CD14-positive monocyte (primary cell): Measurements from ENCODE around the gene CACNA2D1. TPM values are rescaled to one million over a fixed set of nuclear protein-coding genes. Genes with fewer than 3 reads are reported as not detected.

ENCODE experiments used
- DNase-seq, 3 donors: peaks; one replicate each; pipeline ENCODE4 v3.0.0-alpha.2; 2011 to 2022
- H2AFZ ChIP-seq: 2 replicates; pipeline ENCODE4 v1.6.0; 2012; ENCODE audit warnings: mild to moderate bottlenecking, low read depth, low read length, inconsistent platforms; ENCODE audit not compliant: insufficient read depth, poor library complexity, severe bottlenecking
- H3K27ac ChIP-seq, 2 donors: 1 replicate in 1 of 2; 2 replicates in 1 of 2; pipeline ENCODE4 v1.5.1; 2012 to 2013; ENCODE audit warnings: low read length in 2 of 2, control low read depth in 1 of 2, inconsistent platforms in 1 of 2, low read depth in 1 of 2, mild to moderate bottlenecking in 1 of 2
- H3K27me3 ChIP-seq, 2 donors: one replicate each; pipeline versions ENCODE4 v1.6.0 to v1.6.1; 2011 to 2013; ENCODE audit warnings: low read length in 2 of 2; ENCODE audit not compliant: control insufficient read depth in 2 of 2, insufficient read depth in 2 of 2
- H3K36me3 ChIP-seq, 2 donors: replicated peaks in 1 of 2; 1 replicate in 1 of 2; 2 replicates in 1 of 2; pipeline versions ENCODE4 v1.5.1 to v1.6.1; 2012 to 2013; ENCODE audit warnings: low read length in 2 of 2, control low read depth in 1 of 2, inconsistent platforms in 1 of 2, mild to moderate bottlenecking in 1 of 2; ENCODE audit not compliant: insufficient read depth in 2 of 2, control insufficient read depth in 1 of 2
- H3K4me1 ChIP-seq, 2 donors: 1 replicate in 1 of 2; 2 replicates in 1 of 2; pipeline versions ENCODE4 v1.5.1 to v1.6.1; 2012 to 2013; ENCODE audit warnings: low read length in 2 of 2, control low read depth in 1 of 2, inconsistent platforms in 1 of 2, mild to moderate bottlenecking in 1 of 2, moderate library complexity in 1 of 2; ENCODE audit not compliant: insufficient read depth in 2 of 2, control insufficient read depth in 1 of 2
- H3K4me2 ChIP-seq: replicated peaks from 2 replicates; pipeline ENCODE3; 2012; ENCODE audit warnings: low read length, moderate library complexity, mild to moderate bottlenecking; ENCODE audit not compliant: poor library complexity, severe bottlenecking; ENCODE audit errors: extremely low read depth
- H3K4me3 ChIP-seq, 3 experiments: fragments of 200-600 bp in 1 of 3; sonication (generic) in 1 of 3; replicated peaks in 1 of 3; 1 replicate in 2 of 3; 2 replicates in 1 of 3; pipeline ENCODE4 v1.5.1; 2011 to 2013; ENCODE audit warnings: low read length in 3 of 3, mild to moderate bottlenecking in 3 of 3, control low read depth in 2 of 3, low read depth in 2 of 3, inconsistent platforms in 1 of 3, moderate library complexity in 1 of 3
- H3K79me2 ChIP-seq: 2 replicates; pipeline ENCODE4 v1.6.0; 2012; ENCODE audit warnings: mild to moderate bottlenecking, control low read depth, inconsistent platforms, low read length, moderate library complexity; ENCODE audit not compliant: insufficient read depth
- H3K9ac ChIP-seq: 2 replicates; pipeline ENCODE4 v1.6.0; 2017; ENCODE audit warnings: low read length, mild to moderate bottlenecking; ENCODE audit not compliant: insufficient read depth, poor library complexity, severe bottlenecking
- H3K9me3 ChIP-seq, 2 donors: replicated peaks in 1 of 2; 1 replicate in 1 of 2; 2 replicates in 1 of 2; pipeline versions ENCODE4 v1.5.1 to v1.6.1; 2012 to 2013; ENCODE audit warnings: low read length in 2 of 2, control low read depth in 1 of 2; ENCODE audit not compliant: control insufficient read depth in 1 of 2, insufficient read depth in 1 of 2
- H4K20me1 ChIP-seq: 2 replicates; pipeline ENCODE4 v1.6.0; 2012; ENCODE audit warnings: mild to moderate bottlenecking, low read length, control low read depth, moderate library complexity; ENCODE audit not compliant: insufficient read depth
- H3K27ac Mint-ChIP-seq, 7 donors: one replicate each; pipeline ENCODE4 v1.8.0; 2020; ENCODE audit warnings: mild to moderate bottlenecking in 7 of 7, mixed read lengths in 7 of 7, moderate library complexity in 6 of 7, inconsistent platforms in 2 of 7
- H3K27me3 Mint-ChIP-seq, 3 donors: one replicate each; pipeline ENCODE4 v1.8.0; 2021 to 2022; ENCODE audit warnings: low read depth in 3 of 3, mild to moderate bottlenecking in 3 of 3, mixed read lengths in 3 of 3, moderate library complexity in 3 of 3, inconsistent platforms in 1 of 3
- H3K36me3 Mint-ChIP-seq, 2 donors: one replicate each; pipeline ENCODE4 v1.8.0; 2020; ENCODE audit warnings: mixed read lengths in 2 of 2, inconsistent platforms in 1 of 2, mild to moderate bottlenecking in 1 of 2
- H3K4me1 Mint-ChIP-seq: one replicate; pipeline ENCODE4 v1.8.0; 2020; ENCODE audit warnings: mild to moderate bottlenecking, mixed read lengths
- H3K4me3 Mint-ChIP-seq, 2 donors: one replicate each; pipeline ENCODE4 v1.8.0; 2020; ENCODE audit warnings: mild to moderate bottlenecking in 2 of 2, mixed read lengths in 2 of 2, moderate library complexity in 1 of 2
- H3K9me3 Mint-ChIP-seq, 7 donors: one replicate each; pipeline ENCODE4 v1.8.0; 2020 to 2022; ENCODE audit warnings: mixed read lengths in 7 of 7, mild to moderate bottlenecking in 6 of 7, moderate library complexity in 6 of 7, inconsistent platforms in 2 of 7
- WGBS: methylation state at CpG from one replicate; pipeline ENCODE4 v1.1.5; 2013; ENCODE audit warnings: missing lambda C conversion rate; ENCODE audit not compliant: insufficient coverage; 5-methylcytosine and 5-hydroxymethylcytosine counted together
- intact Hi-C, 2 donors: fragments of 100-400 bp; cut with micrococcal nuclease; formaldehyde crosslinking; loops; one replicate each; pipeline versions ENCODE4 v1.15.0 to v1.15.1; 2023
- polyA plus RNA-seq, 3 donors: library from polyadenylated mRNA; depleted of rRNA in 1 of 3; unstranded in 2 of 3; stranded (reverse) in 1 of 3; fragments of 300-500 nt in 2 of 3; fragments of >200 nt in 1 of 3; fragmentation: Illumina TruSeq in 2 of 3; gene quantifications; 1 replicate in 2 of 3; 2 replicates in 1 of 3; pipeline ENCODE4 v1.2.3, GENCODE V29; 2012 to 2021
- TF ChIP-seq, protein P1 (sequence below): fragments of 200-600 bp; IDR thresholded peaks from one replicate; pipeline ENCODE4 v1.8.0; 2022; ENCODE audit warnings: antibody characterized with exemption, mild to moderate bottlenecking

CACNA2D1 gene
- polyA plus RNA-seq, 3 donors, result 0.02 TPM; not detected in 2

DNA sequence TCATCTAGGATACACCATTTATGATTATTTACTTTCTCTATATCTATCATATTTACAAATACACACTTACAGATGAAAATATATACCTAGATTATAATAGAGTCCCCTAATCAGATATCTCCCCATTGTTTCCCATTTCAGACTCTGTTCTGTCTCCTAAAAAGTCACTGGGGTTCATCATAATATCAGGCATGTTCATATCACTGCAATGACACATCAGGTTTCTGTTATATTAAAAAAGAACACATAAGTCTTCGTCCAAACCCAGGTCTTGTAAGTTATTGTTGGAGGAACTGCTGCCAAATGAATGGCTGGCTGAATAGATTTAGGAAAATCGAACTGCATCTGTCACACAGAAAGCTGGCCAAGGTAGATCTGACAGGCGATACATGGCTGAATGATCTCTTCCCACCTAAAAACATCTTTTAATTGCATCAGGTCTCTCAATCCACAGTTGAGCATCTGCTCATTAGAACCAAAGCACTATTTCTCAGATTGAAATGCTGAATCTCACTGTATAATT is 178.7 kb downstream of the CACNA2D1 start:
- H3K27me3 Mint-ChIP-seq, result peaks cover 0 to 3% (median 1%) of the 10 kb centered on the region in 3 donors
- no peaks in the 10 kb centered on the region for H3K4me1 ChIP-seq
- H3K27ac Mint-ChIP-seq, result no peak overlapping the region
- H3K9me3 Mint-ChIP-seq, result peaks cover 0 to 2% (median 0%) of the 10 kb centered on the region in 7 donors
- H3K9me3 ChIP-seq, result no peaks in the 10 kb centered on the region
- H3K4me2 ChIP-seq, result no peak overlapping the region
- TF ChIP-seq, protein P1, sequence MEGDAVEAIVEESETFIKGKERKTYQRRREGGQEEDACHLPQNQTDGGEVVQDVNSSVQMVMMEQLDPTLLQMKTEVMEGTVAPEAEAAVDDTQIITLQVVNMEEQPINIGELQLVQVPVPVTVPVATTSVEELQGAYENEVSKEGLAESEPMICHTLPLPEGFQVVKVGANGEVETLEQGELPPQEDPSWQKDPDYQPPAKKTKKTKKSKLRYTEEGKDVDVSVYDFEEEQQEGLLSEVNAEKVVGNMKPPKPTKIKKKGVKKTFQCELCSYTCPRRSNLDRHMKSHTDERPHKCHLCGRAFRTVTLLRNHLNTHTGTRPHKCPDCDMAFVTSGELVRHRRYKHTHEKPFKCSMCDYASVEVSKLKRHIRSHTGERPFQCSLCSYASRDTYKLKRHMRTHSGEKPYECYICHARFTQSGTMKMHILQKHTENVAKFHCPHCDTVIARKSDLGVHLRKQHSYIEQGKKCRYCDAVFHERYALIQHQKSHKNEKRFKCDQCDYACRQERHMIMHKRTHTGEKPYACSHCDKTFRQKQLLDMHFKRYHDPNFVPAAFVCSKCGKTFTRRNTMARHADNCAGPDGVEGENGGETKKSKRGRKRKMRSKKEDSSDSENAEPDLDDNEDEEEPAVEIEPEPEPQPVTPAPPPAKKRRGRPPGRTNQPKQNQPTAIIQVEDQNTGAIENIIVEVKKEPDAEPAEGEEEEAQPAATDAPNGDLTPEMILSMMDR, result no peak
- H3K4me3 ChIP-seq, result no peak overlapping the region
- H3K27ac ChIP-seq, result no peak overlapping the region
- no peaks in the 10 kb centered on the region for H3K4me1 Mint-ChIP-seq
- no peak overlapping the region for H3K4me3 Mint-ChIP-seq
- H3K9ac ChIP-seq, result no peak overlapping the region
- WGBS, result 100% methylated on average over 2 of the region's 3 CpGs
- intact Hi-C loops, result no loop called here
- no peaks in the 10 kb centered on the region for H3K36me3 ChIP-seq
- no peaks in the 10 kb centered on the region for H3K79me2 ChIP-seq
- no peaks in the 10 kb centered on the region for H3K36me3 Mint-ChIP-seq
- H4K20me1 ChIP-seq, result no peaks in the 10 kb centered on the region
- H2AFZ ChIP-seq, result no peak overlapping the region
- H3K27me3 ChIP-seq, result no peaks in the 10 kb centered on the region
- DNase-seq, result no peak

GRCh38 chr7:82263920-82264782 is 179.4 kb downstream of the CACNA2D1 start:
- no CpG with 5 or more reads among the region's 3 CpGs for WGBS
- intact Hi-C loops, result no loop called here
- TF ChIP-seq, protein P1, result no peak
- Histone ChIP-seq H4K20me1 (no peaks in the 10 kb centered on the region), H3K4me1 (no peaks in the 10 kb centered on the region), H3K27me3 (no peaks in the 10 kb centered on the region), H3K9ac (no peak overlapping the region), H3K4me3 (no peak overlapping the region), H3K36me3 (no peaks in the 10 kb centered on the region), H3K27ac (no peak overlapping the region), H2AFZ (no peak overlapping the region), H3K79me2 (no peaks in the 10 kb centered on the region), H3K4me2 (no peak overlapping the region), H3K9me3 (no peaks in the 10 kb centered on the region)
- Mint-ChIP-seq H3K4me1 (no peaks in the 10 kb centered on the region), H3K27ac (no peak overlapping the region), H3K4me3 (no peak overlapping the region), H3K27me3 (peaks cover 0 to 3% (median 2%) of the 10 kb centered on the region in 3 donors), H3K36me3 (no peaks in the 10 kb centered on the region), H3K9me3 (peaks cover 0 to 2% (median 0%) of the 10 kb centered on the region in 7 donors)
- DNase-seq, result no peak
